GM19372 (cell line): ENCODE results near the gene UPK3A.
"Not testable (repeated sequence)": the region's sequence is repeated elsewhere in the genome, so short reads cannot be mapped to it uniquely, and the experiment has no call there.

Experiments used
- ATAC-seq: cut with Tn5 transposase; IDR thresholded peaks from one replicate; pipeline ENCODE4 v1.9.1; 2021; ENCODE audit warnings: mild to moderate bottlenecking, low read depth, moderate library complexity; ENCODE audit not compliant: unreplicated experiment

UPK3A gene

DNA sequence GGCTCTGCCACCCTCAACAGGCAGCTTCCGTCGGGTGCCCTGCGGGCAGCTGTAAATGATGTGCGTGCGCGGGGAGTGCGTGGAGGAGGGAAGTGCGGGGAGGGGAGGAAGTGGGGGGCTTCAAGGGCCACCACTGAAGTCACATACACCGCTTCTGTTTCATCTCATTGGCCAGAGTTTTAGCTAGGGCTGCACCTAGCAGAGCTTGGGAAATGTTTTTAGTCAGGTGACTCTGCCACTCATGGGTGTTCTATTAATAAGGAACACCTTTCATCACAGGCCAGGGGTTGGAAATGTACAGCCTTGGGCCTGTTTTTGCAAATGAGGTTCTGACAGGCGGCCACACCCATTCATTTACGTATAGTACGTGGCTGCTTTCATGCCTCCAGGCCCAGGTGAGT lies 39.6 kb downstream of the UPK3A start:
- no peak for ATAC-seq

DNA sequence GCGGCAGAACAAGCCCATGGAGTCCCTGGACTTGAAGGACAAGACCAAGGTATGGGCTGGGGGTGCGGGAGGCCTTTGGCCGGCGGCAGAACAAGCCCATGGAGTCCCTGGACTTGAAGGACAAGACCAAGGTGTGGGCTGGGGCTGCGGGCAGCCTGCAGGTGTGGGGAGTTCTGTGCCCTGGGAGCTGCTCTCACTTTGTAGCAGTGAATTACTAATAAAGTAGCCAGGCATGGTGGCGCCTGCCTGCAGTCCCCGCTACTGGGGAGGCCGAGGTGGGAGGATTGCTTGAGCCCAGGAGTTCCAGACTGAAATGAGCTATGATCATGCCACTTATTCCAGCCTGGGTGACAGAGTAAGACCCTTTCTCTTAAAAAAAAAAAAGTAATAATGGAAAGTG lies 43.5 kb downstream of the UPK3A start:
- not testable (repeated sequence) for ATAC-seq

DNA sequence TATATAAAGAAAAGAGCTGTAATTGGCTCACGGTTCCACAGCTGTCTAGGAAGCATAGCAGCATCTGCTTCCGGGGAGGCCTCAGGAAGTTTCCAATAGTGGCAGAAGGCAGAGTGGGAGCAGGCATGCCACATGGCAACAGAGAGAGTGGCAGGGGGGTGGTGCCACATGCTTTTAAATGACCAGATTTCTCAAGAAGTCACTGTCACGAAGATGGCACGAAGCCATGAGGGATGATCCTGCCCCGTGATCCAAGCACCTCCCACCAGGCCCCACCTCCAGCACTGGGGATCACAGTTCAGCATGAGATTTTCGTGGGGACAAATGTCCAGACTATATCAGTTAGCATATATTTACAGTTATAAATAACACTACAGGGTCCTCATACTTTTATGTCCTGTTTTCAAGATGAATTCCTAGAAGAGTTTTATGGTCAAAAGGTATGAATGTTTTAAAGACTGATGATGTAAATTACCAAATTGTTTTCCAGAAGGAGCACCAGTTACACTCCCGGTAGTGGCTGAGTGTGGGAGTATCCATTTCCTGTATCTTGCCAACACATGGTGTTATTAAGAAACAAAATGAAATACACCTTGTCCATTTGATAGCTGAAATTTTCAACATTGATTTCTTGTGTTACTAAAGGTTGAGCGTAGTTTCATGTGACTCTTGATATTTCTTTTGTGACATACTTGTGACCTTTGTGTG lies 44.2 kb downstream of the UPK3A start:
- no peak for ATAC-seq

DNA sequence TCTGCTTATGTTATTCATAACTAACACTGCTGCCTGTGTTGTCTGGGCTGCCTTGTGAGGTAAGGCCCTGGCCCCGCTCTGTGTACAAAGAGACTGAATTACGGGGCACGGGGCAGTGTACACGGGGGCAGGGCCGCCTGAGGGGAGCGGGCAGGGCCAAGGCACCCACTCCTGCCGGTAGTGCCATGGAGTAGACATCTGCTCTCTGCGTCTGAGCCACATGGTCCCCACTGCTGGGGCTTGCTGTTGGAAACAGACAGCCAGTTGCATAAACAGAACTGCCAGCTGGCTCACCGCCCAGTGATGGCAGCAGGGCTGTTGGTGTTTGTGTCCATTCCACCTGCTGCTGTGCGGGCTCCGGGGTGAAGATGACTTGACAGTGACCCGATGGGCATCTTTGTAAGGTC lies 44.8 kb downstream of the UPK3A start:
- ATAC-seq, result no peak

DNA sequence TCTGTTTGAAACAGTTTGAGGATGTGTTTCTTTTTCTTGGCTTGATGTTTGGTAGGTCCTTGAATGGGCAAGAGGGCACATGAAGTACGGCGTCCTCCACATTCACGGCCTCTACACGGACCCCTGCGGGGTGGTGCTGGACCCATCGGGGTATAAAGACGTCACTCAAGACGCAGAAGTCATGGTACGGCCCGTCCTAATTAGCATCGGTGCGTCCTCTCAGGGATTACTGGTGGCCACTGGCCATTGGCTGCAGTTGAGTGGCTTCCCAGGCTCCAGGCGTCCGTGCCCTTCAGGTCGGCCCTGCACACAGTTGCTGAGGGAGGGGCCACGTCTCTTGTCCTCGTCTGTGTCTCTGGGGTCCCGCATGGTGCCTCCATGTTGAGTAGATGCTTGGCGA lies 45.8 kb downstream of the UPK3A start:
- no peak for ATAC-seq

DNA sequence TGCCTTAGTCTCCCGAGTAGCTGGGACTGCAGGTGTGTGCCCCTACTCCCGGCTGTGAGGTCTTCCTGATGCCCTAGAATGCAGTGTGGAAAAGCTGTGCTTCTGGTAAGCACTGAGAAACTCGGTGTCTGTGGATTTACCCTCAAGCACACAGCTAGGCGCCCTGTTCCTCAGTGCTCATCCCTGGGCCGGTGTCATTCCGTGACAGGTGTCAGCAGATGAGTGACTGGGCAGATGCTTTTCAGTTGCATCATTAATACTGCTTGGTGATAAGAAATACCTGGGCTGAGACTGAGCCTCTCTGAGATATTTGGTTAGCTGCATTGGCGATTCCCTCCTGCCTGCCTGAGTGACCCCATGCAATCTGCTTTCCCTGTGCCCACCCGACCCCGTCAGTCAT lies 46.7 kb downstream of the UPK3A start:
- no peak for ATAC-seq

DNA sequence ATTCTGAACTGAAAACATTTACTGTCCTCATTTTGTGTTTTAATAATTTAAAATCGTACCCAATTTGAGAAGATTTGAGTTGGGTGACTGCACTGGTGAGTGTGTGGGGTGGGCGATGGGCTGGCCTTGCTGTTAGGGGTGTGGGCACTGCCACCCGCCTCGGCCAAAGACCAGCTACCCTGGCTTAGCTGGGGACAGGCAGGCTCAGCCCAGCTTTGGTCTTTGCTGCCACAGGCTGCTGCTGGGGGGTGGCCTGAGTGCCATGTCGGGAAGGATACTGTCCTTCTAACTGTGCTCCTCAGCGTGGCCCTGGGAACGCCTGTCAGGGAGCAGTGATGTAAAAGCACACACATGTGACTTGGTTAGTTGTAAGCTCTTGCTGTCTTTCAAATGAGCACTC lies 47.3 kb downstream of the UPK3A start:
- ATAC-seq, result no peak

DNA sequence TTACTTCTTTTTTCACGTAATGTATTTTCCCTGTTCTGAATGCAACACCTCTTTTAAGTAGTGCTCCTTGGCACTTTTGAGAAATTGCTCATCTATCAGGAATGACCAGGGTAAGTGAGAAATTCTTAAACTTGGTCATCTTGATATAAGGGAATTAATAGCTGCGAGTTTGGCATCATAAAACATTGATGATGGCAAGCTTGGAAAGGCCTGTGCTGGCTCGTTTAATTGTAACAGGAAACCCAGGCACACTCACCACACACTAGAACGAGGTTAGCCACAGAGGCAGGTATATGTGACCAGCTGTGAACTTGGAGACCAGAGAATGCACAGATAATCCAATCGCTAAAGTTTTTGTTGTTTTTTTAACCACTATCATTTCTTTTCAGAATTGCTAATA lies 49.3 kb downstream of the UPK3A start:
- no peak for ATAC-seq

DNA sequence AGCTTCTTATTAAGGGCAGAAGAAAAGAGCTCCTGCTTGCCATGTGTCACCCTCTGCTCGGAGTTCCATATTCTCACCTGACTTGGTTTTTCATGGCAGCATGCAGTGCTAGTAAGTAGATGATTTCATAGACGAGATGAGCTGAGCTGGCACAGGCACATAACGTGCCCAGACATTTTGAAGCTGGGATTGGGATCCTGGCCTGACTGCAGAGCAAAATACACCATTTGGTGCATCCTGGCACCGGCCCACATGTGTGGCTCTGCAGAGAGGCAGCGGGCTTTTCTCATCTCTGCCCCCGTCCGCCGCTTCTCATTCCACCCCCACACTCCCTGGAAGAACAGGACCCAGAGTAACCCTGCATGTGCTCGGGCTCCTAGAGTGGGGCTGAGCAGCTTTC lies 49.8 kb downstream of the UPK3A start:
- ATAC-seq, result no peak

DNA sequence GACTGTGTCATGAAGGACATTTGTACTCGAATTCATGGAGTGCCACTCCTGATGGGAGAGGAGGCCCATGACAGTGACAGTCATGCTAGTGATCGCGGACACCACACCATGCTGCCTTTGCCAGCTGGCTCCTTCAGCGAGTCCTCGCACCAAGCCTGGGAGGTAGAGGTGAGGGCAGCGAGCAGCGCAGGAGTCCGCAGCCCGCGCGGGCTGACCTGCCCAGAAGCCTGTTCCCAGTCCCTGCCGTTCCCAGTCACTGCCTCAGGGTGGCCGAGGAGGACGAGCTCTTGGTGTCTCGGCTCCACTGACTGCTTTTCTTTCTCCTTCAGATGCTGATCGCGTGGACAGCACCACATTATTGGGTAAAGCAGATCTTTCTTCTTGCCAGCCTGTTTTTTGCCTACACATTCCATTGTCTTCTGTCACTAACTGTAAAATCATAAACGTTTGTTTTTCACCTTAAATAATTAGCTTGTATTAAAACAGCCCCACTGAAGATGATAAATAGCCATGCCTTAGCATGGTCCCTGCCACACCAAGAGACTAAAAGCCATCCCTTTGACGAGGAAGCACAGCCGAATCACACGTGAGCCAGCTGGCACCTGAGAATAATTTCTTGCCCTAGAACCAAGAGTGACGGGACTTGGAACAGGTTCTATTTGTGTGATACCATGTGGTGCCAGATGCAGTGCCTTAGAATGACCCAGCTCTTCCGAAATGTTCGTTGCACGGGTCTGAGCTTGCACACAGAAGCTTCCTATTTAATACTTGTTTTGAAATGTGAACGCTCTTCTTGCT lies 50.5 kb downstream of the UPK3A start:
- no peak for ATAC-seq

DNA sequence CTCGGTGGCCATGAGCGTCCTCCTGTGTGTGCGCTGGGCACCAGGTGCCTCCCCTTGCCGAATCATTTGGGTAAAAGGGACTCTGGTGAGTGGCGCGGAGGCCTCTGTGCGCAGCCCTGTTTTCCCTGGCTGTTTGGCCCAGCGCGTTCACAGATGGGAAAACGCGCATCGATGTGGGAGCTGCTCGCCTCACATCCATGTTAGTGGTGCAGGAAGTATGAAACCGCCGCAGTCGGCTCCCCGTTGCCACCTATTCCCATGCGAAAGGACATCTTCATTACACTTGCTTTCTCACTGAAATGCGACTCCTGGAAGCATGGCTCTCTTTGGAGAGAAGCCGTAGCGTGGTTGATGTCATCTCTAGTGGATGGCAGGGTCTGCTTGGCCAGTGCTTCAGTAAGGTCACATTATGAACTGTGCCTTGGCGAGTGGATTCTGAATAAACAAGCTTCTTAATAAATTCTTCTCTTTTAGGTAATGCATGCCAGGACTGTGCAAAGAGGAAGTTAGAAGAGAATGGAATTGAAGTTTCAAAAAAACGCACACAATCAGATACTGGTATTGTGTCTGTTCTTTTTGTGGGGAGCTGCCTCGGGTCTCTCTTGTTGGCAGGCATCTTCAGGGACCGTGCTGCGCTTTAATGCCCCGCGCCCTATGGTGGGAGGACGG lies 51.2 kb downstream of the UPK3A start:
- ATAC-seq, result no peak

DNA sequence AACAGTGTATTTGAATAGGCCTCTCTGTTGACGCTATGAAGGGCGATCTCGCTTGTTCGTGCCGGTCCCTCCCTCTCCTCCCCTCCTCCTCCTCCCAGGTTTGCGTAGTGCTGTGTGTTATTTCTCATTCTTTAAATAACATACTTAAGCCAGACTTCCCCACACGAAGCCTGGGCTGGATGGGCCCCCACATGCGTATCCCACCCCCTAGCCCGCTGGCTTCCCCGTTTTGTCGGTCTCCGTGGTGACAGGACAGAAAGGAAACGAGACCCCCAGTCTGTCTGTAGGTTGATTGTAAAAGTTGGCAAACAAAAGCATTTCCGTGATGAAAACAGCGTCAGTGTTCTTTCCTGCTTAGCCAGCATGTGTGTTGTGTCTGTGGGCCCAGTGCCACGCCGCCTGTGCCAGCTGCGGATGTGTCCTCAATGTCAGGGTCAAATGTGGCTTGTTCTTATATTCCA lies 52.3 kb downstream of the UPK3A start:
- ATAC-seq, result no peak

DNA sequence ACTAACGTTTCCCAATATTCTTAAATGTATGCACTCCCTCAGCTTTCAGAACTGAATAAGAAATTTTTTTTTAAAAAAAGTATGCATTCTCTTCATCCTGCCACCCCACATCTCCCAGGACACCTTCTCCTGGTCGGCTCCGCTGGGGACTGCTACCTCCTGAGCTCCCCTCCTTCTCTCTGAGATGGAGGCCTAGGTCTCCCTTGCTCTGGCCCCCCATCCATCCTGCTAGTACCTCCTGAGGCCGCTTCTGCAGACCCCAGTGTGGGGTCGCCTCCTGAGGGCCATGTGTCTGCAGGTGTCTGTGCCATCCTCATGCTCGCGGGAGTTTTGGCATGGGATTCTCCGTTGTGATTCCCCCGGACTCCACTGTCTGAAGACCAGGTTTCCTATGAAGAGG lies 52.8 kb downstream of the UPK3A start:
- ATAC-seq, result no peak

DNA sequence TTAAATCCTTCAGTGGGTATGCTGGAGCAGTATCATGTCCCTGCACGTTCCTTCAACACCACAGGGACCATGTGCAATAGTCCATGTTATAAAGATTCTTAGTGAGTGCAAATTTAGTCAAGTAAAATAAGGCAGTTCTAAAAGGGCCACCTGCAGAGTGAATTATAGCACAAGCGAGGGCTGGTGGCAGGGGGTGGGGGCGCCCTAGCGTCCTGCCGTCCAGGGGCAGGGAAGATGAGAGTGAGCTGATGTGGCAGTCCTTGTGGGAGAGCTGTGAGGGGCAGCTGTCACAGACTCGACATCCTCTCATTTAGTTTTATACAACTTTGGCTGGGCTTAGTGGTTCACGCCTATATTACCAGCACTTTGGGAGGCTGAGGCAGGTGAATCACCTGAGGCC lies 54.0 kb downstream of the UPK3A start:
- ATAC-seq, result no peak

DNA sequence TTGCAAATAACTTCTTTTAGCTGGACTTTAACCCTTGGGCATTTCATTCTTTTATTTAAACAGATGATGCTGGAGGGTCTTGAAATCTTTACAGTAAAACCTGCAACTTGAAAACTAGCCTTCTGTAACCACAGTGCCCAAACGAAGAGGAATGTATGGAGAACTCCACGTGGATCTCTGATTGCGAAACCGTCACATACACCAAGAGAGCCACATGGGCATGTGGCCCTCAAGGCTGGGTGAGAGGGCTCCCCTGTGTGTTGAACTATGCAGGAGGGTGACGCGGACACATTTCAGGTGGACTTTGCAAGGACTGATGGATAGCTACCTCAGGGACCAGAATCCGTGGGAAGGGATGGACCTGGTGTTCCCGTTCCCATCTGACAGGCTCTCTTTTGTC lies 55.6 kb downstream of the UPK3A start:
- no peak for ATAC-seq

DNA sequence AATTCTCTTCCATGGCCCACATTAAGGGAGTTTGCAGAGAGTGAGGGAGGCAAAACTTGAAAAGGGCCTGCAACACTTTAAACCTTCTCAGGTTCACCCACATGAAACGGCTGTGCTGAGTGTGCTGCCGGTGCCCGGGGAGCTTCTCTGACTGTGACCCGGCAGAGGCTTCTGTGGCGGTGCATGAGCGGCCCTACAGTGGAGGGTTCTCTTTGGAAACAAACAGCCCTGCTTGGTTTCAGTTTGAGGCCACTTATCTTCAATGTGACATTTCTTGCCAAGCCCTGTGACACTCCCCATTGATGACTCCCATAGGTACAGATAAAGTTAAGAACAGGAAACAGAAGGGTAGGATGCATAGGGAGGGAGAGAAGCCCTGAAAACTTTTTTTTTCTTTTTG lies 56.7 kb downstream of the UPK3A start:
- ATAC-seq, result no peak

DNA sequence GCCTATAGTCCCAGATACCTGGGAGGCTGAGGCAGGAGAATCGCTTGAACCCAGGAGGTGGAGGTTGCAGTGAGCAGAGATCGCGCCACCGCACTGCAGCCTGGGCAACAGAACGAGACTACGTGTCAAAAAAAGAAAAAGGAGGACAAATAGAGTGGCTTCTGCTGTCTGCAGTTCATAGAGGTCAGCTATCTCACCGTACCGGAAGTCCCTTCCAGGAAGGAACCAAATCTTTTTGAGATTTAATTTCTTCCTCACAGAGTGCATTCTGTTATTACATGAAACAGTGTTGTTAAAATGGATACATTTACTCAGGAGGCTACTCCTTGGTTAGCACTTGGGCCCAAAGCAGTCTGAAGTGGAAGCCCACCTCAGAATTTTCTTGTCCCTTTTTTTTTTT lies 58.4 kb downstream of the UPK3A start:
- ATAC-seq, result no peak

DNA sequence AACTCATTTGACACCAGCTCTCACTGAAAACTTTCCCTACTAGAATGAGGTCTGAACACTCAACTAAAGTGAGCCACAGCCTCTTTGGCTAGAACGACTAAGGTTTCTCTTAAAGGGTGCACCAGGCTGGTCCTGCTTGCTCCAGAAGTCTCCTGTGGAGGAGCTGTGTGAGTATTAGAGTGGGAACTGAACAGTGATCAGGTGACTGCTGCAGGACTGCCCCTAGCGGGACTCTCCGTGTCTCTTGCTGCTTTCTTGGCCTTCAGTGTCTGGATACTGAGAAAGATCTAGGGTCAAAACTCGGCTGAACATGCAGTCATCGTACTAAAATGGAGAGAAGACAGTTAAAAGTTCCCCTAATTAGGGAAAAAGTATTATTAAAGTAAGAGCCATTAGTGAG lies 59.6 kb downstream of the UPK3A start:
- no peak for ATAC-seq
